Uterus (tissue), 4 donors: Measurements from ENCODE around the gene CLEC17A. TPM values are rescaled to one million over a fixed set of nuclear protein-coding genes. Genes with fewer than 3 reads are reported as not detected.

Experiments
- DNase-seq, 2 donors: peaks; one replicate each; pipeline ENCODE4 v3.0.0-alpha.2; 2019 to 2020
- H3K27ac ChIP-seq, 2 donors: fragments of 200-600 bp; sonication (generic); 1 replicate in 1 of 2; 2 replicates in 1 of 2; pipeline ENCODE4 v1.5.1; 2016 to 2018
- H3K27me3 ChIP-seq, 2 donors: fragments of 200-600 bp; sonication (generic); one replicate each; pipeline ENCODE4 v1.5.1; 2018 to 2019; ENCODE audit warnings: control low read depth in 1 of 2
- H3K36me3 ChIP-seq, 2 donors: fragments of 200-600 bp; sonication (generic); one replicate each; pipeline ENCODE4 v1.5.1; 2019; ENCODE audit warnings: control low read depth in 1 of 2
- H3K4me1 ChIP-seq, 2 donors: fragments of 200-600 bp; sonication (generic); one replicate each; pipeline ENCODE4 v1.5.1; 2018 to 2019; ENCODE audit warnings: control low read depth in 1 of 2
- H3K4me3 ChIP-seq, 2 donors: fragments of 200-600 bp; sonication (generic); 1 replicate in 1 of 2; 2 replicates in 1 of 2; pipeline ENCODE4 v1.5.1; 2018 to 2019; ENCODE audit warnings: mild to moderate bottlenecking in 1 of 2
- H3K9me3 ChIP-seq, 2 donors: fragments of 200-600 bp; sonication (generic); one replicate each; pipeline ENCODE4 v1.5.1; 2019; ENCODE audit warnings: control low read depth in 1 of 2
- POLR2A ChIP-seq, 2 donors: fragments of 450-650 bp; IDR thresholded peaks; one replicate each; pipeline ENCODE4 v1.6.1; 2016; ENCODE audit warnings: antibody characterized with exemption in 2 of 2, mild to moderate bottlenecking in 1 of 2, moderate library complexity in 1 of 2
- intact Hi-C: fragments of 100-400 bp; cut with DNase I; formaldehyde crosslinking; loops from one replicate; pipeline ENCODE4 v1.15.1; 2023; ENCODE audit warnings: low total_unique reads
- small RNA-seq: library from RNA; depleted of rRNA; stranded (forward); fragments of <200 nt; gene quantifications from one replicate; pipeline ENCODE3, GENCODE V24; 2016
- total RNA-seq, 4 donors: library from RNA; depleted of rRNA in 3 of 4; stranded (reverse); fragments of >200 nt in 3 of 4; gene quantifications; one replicate each; pipeline versions ENCODE4 v1.1.0 to v1.2.4, GENCODE V29; 2014 to 2023
- TF ChIP-seq, protein P1 (sequence below), 4 experiments: fragments of 200-600 bp in 2 of 4; fragments of 450-650 bp in 2 of 4; sonication (generic) in 2 of 4; IDR thresholded peaks; one replicate each; pipeline ENCODE4 v1.5.1; 2016 to 2019; ENCODE audit warnings: antibody characterized with exemption in 4 of 4, mild to moderate bottlenecking in 2 of 4, moderate library complexity in 1 of 4
- donor health status: DM: yes; HTN: yes; CAD: no.

The CLEC17A gene
- total RNA-seq, 4 donors from 2014 or later = 0.55 TPM; not detected in 3

GRCh38 chr19:14655726-14656125, 72.8 kb downstream of the CLEC17A start:
- H3K36me3 ChIP-seq = no peaks in the 10 kb centered on the region
- H3K4me3 ChIP-seq = no peak overlapping the region
- TF ChIP-seq POLR2A (IDR thresholded peaks at IDR 0.05) = no peak
- TF ChIP-seq, protein P1, sequence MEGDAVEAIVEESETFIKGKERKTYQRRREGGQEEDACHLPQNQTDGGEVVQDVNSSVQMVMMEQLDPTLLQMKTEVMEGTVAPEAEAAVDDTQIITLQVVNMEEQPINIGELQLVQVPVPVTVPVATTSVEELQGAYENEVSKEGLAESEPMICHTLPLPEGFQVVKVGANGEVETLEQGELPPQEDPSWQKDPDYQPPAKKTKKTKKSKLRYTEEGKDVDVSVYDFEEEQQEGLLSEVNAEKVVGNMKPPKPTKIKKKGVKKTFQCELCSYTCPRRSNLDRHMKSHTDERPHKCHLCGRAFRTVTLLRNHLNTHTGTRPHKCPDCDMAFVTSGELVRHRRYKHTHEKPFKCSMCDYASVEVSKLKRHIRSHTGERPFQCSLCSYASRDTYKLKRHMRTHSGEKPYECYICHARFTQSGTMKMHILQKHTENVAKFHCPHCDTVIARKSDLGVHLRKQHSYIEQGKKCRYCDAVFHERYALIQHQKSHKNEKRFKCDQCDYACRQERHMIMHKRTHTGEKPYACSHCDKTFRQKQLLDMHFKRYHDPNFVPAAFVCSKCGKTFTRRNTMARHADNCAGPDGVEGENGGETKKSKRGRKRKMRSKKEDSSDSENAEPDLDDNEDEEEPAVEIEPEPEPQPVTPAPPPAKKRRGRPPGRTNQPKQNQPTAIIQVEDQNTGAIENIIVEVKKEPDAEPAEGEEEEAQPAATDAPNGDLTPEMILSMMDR (IDR thresholded peaks at IDR 0.05) = no peak
- no peak for DNase-seq
- no peaks in the 10 kb centered on the region for H3K4me1 ChIP-seq
- intact Hi-C loops = no loop called here
- H3K27ac ChIP-seq = no peak overlapping the region
- H3K27me3 ChIP-seq = no peaks in the 10 kb centered on the region
- no peaks in the 10 kb centered on the region for H3K9me3 ChIP-seq

DNA sequence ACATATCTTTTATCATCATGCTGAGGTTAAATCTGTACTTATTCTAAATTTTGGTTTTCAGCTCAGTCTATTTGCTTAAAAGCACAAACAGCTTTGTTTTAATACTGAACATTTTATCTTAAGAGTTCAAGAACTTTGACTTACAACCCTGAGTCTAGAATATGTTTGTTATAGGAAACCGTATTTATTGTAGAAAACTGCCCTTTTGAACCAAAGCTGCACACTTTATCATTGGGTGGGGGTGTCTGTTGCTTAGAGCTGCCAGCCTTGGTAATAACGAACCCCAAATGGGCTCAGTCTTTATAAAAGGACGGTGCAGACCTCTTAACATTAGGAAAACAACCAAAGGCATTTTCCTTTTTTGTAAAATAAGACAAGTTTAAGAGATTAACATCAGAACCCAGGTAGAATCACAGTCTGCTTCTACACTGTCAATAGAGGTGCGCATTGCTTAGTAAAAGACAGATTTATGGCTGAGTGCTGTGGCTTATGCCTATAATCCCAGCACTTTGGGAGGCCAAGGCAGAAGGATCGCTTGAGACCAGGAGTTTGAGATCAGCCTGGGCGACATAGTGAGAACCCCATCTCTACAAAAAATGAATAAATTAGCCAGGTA, 77.1 kb downstream of the CLEC17A start:
- H3K27me3 ChIP-seq = no peaks in the 10 kb centered on the region
- TF ChIP-seq, protein P1 (IDR thresholded peaks at IDR 0.05) = no peak
- no peak for TF ChIP-seq POLR2A (IDR thresholded peaks at IDR 0.05)
- no peaks in the 10 kb centered on the region for H3K4me1 ChIP-seq
- H3K4me3 ChIP-seq = no peak overlapping the region
- no peak for DNase-seq
- H3K36me3 ChIP-seq = no peaks in the 10 kb centered on the region
- intact Hi-C loops = no loop called here
- no peaks in the 10 kb centered on the region for H3K9me3 ChIP-seq
- no peak overlapping the region for H3K27ac ChIP-seq

GRCh38 chr19:14661372-14661924, 78.6 kb downstream of the CLEC17A start:
- no peak overlapping the region for H3K27ac ChIP-seq
- TF ChIP-seq POLR2A (IDR thresholded peaks at IDR 0.05) = no peak
- TF ChIP-seq, protein P1 (IDR thresholded peaks at IDR 0.05) = no peak
- H3K4me1 ChIP-seq = no peaks in the 10 kb centered on the region
- H3K27me3 ChIP-seq = no peaks in the 10 kb centered on the region
- intact Hi-C loops = no loop called here
- no peak for DNase-seq
- no peak overlapping the region for H3K4me3 ChIP-seq
- no peaks in the 10 kb centered on the region for H3K36me3 ChIP-seq
- H3K9me3 ChIP-seq = no peaks in the 10 kb centered on the region

Small RNA genes lying within 50 kb of the gene (small RNA-seq; reads per million reads assigned to genes)
- not detected for gene AC022149.2
- gene RN7SL842P = not detected

Other genes starting within 250 kb of the CLEC17A start
- 100 to 1,000 TPM in 1 of 4 donors, 10 to 100 TPM in 3; 32.1 to 217 (median 57.7) TPM for gene ADGRE5, start 201.6 kb upstream of the CLEC17A start, total RNA-seq
- 10 to 100 TPM; 41.3 to 91.2 (median 52.8) TPM for gene DDX39A, start 163.7 kb upstream of the CLEC17A start, total RNA-seq
- 100 to 1,000 TPM in 1 of 4 donors, 10 to 100 TPM in 3; 56.2 to 129 (median 82.4) TPM for gene PKN1, start 149.8 kb upstream of the CLEC17A start, total RNA-seq
- 1 to 10 TPM in 1 of 4 donors, under 1 TPM in 1, not detected in 2; 0.30 to 1.2 TPM for gene PTGER1, start 107.7 kb upstream of the CLEC17A start, total RNA-seq
- gene GIPC1, start 87.0 kb upstream of the CLEC17A start, total RNA-seq = 10 to 100 TPM; 14.1 to 70.0 (median 36.3) TPM
- 10 to 100 TPM; 10.2 to 66.9 (median 40.6) TPM for gene DNAJB1, start 64.7 kb upstream of the CLEC17A start, total RNA-seq
- 10 to 100 TPM in 3 of 4 donors, 1 to 10 TPM in 1; 4.6 to 68.2 (median 33.9) TPM for gene TECR, start 53.5 kb upstream of the CLEC17A start, total RNA-seq
- 100 to 1,000 TPM; 119 to 543 (median 221) TPM for gene NDUFB7, start 11.0 kb upstream of the CLEC17A start, total RNA-seq
- under 1 TPM in 1 of 4 donors, not detected in 3; 0.14 TPM for gene ADGRE3, start 91.8 kb downstream of the CLEC17A start, total RNA-seq
- 10 to 100 TPM; 18.8 to 61.8 (median 44.3) TPM for gene ZNF333, start 107.0 kb downstream of the CLEC17A start, total RNA-seq
- gene ADGRE2, start 195.5 kb downstream of the CLEC17A start, total RNA-seq = 1 to 10 TPM in 1 of 4 donors, under 1 TPM in 3; 0.26 to 2.2 (median 0.65) TPM